GM10266 (cell line): ENCODE measurements around the gene GPC3.
"Not testable (repeated sequence)": the region's sequence is repeated elsewhere in the genome, so short reads cannot be mapped to it uniquely, and the experiment has no call there.

ENCODE experiments used
- DNase-seq: peaks from one replicate; pipeline ENCODE4 v3.0.0; 2012; ENCODE audit errors: extremely low spot score
- TF ChIP-seq, protein P1 (sequence below): IDR thresholded peaks from 2 replicates; pipeline ENCODE4 v1.5.1; 2012; ENCODE audit warnings: mild to moderate bottlenecking, low read depth; ENCODE audit not compliant: control insufficient read depth, insufficient read depth; ENCODE audit errors: missing control alignments

Gene GPC3

DNA sequence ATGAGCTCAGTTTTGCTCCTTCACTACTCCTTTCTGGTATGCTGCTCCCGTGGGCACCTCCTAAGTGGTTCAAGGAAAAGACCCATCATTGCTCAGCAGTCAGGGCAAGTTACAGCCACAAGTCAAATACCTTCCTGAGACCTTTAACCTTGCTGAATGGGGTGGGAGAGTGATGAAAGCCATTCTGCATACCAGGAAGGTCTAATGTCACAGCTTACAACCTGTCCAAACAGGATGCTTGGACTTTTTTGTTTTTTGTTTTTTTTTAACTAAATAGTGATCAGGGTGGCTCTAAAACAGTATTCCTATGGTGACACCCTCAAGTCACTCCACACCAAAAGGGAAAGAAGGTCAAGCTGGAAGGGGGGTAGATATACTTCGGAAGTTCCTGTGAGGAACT, 93.1 kb downstream of the GPC3 start:
- TF ChIP-seq, protein P1, sequence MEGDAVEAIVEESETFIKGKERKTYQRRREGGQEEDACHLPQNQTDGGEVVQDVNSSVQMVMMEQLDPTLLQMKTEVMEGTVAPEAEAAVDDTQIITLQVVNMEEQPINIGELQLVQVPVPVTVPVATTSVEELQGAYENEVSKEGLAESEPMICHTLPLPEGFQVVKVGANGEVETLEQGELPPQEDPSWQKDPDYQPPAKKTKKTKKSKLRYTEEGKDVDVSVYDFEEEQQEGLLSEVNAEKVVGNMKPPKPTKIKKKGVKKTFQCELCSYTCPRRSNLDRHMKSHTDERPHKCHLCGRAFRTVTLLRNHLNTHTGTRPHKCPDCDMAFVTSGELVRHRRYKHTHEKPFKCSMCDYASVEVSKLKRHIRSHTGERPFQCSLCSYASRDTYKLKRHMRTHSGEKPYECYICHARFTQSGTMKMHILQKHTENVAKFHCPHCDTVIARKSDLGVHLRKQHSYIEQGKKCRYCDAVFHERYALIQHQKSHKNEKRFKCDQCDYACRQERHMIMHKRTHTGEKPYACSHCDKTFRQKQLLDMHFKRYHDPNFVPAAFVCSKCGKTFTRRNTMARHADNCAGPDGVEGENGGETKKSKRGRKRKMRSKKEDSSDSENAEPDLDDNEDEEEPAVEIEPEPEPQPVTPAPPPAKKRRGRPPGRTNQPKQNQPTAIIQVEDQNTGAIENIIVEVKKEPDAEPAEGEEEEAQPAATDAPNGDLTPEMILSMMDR: no peak
- DNase-seq: no peak

DNA sequence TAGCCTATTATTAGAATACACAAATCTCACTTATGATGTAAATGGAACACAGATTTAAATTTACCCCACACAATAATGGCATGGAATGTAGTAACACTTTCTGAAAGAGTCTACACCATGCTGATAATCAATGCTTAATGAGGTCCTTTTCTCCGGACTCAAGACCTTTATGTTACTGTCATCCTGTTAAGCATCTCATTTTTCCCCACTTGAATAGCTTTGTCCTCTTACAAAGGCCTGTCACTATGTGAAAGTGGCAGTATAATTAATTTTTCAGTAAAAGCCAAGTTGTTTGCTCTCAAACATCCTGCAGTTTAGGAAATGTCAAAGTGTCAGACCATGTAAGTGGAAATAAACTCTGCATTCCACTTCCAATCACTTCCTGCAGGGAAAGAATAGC, 96.4 kb downstream of the GPC3 start:
- no peak for DNase-seq

GRCh38 chrX:133888084-133888483, 97.3 kb downstream of the GPC3 start:
- DNase-seq: not testable (repeated sequence)

More for the DNA sequence above, 96.4 kb downstream of the GPC3 start:
- TF ChIP-seq, protein P1: no peak

- TF ChIP-seq, protein P1: no peak
- no peak for DNase-seq
These were observed 100.7 kb downstream of the GPC3 start for GRCh38 chrX:133884430-133885394.

DNA sequence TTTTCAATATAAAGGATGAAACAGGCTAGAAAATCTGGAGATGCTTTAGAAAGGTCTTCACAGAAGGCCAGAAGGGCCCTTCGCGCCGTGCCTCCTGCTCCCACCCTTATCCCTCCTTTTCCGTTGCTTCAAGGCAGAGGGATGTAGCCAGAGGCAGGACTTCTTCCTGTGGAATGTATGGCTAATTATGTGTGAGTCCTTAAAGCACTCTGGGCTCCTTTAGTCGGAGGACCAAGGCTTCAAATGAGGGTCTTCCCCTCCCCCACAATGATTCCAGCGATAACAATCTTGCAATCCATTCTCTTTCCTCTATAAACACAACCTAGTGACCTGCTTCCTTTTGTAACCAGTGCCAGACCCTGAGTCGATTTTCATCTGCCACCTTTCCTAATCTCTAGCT, 103.5 kb downstream of the GPC3 start:
- no peak for DNase-seq
- TF ChIP-seq, protein P1: no peak

GRCh38 chrX:133881007-133881406, 104.4 kb downstream of the GPC3 start:
- TF ChIP-seq, protein P1: no peak
- no peak for DNase-seq

- DNase-seq: no peak
- TF ChIP-seq, protein P1: no peak
These were observed 105.4 kb downstream of the GPC3 start for GRCh38 chrX:133880032-133880443.
